Right atrium auricular region (tissue), 2 donors: ENCODE measurements around the gene CD244. TPM values are rescaled to one million over a fixed set of nuclear protein-coding genes. Genes with fewer than 3 reads are reported as not detected.

ENCODE experiments used
- DNase-seq: peaks from one replicate; pipeline ENCODE4 v3.0.0-alpha.2; 2019; ENCODE audit warnings: low spot score
- H3K27ac ChIP-seq, 2 donors: fragments of 200-600 bp; sonication (generic); 1 replicate in 1 of 2; 2 replicates in 1 of 2; pipeline ENCODE4 v1.5.1; 2016 to 2019
- H3K27me3 ChIP-seq, 2 donors: fragments of 200-600 bp; sonication (generic); one replicate each; pipeline versions ENCODE4 v1.5.1 to v1.6.0; 2017 to 2019
- H3K36me3 ChIP-seq: fragments of 200-600 bp; sonication (generic); one replicate; pipeline ENCODE4 v1.5.1; 2016
- H3K4me1 ChIP-seq, 2 donors: fragments of 200-600 bp; sonication (generic); one replicate each; pipeline versions ENCODE4 v1.5.1 to v1.6.0; 2017 to 2019
- H3K4me3 ChIP-seq, 2 donors: fragments of 200-600 bp; sonication (generic); 1 replicate in 1 of 2; 2 replicates in 1 of 2; pipeline ENCODE4 v1.5.1; 2017 to 2019; ENCODE audit warnings: mild to moderate bottlenecking in 1 of 2, moderate library complexity in 1 of 2
- H3K9me3 ChIP-seq, 2 donors: fragments of 200-600 bp; sonication (generic); one replicate each; pipeline ENCODE4 v1.5.1; 2019
- CTCF ChIP-seq, 2 donors: fragments of 200-600 bp; sonication (generic); IDR thresholded peaks; one replicate each; pipeline ENCODE4 v1.5.1; 2019; ENCODE audit warnings: antibody characterized with exemption in 2 of 2
- total RNA-seq, 2 donors: library from RNA; depleted of rRNA; stranded (reverse); fragments of >200 nt; gene quantifications; one replicate each; pipeline ENCODE4 v1.1.0, GENCODE V29; 2016

Gene CD244
- total RNA-seq, 2 donors from 2014 or later = 0.41 to 0.86 TPM

GRCh38 chr1:160830321-160831153 is 32.1 kb downstream of the CD244 start:
- H3K27me3 ChIP-seq = no peaks in the 10 kb centered on the region
- H3K4me3 ChIP-seq = no peak overlapping the region
- no peaks in the 10 kb centered on the region for H3K4me1 ChIP-seq
- H3K36me3 ChIP-seq = no peaks in the 10 kb centered on the region
- no peaks in the 10 kb centered on the region for H3K9me3 ChIP-seq
- H3K27ac ChIP-seq = no peak overlapping the region
- peak; percentile 22 to 60 for TF ChIP-seq CTCF (IDR thresholded peaks at IDR 0.05)
- no peak for DNase-seq

GRCh38 chr1:160829766-160830165 is 32.9 kb downstream of the CD244 start:
- Histone ChIP-seq H3K4me1 (no peaks in the 10 kb centered on the region), H3K9me3 (no peaks in the 10 kb centered on the region)

GRCh38 chr1:160827418-160827817 is 35.3 kb downstream of the CD244 start:
- TF ChIP-seq CTCF (IDR thresholded peaks at IDR 0.05) = no peak
- Histone ChIP-seq H3K4me3 (no peak overlapping the region), H3K27me3 (no peaks in the 10 kb centered on the region), H3K36me3 (no peaks in the 10 kb centered on the region), H3K4me1 (no peaks in the 10 kb centered on the region), H3K9me3 (no peaks in the 10 kb centered on the region), H3K27ac (no peak overlapping the region)
- DNase-seq = no peak

More at GRCh38 chr1:160829766-160830165, 32.9 kb downstream of the CD244 start:
- Histone ChIP-seq H3K27me3 (no peaks in the 10 kb centered on the region), H3K4me3 (no peak overlapping the region), H3K36me3 (no peaks in the 10 kb centered on the region), H3K27ac (no peak overlapping the region)
- no peak for TF ChIP-seq CTCF (IDR thresholded peaks at IDR 0.05)
- no peak for DNase-seq

- H3K27ac ChIP-seq = no peak overlapping the region
- no peaks in the 10 kb centered on the region for H3K27me3 ChIP-seq
- H3K9me3 ChIP-seq = no peaks in the 10 kb centered on the region
- no peaks in the 10 kb centered on the region for H3K4me1 ChIP-seq
- no peak overlapping the region for H3K4me3 ChIP-seq
- no peak for DNase-seq
- no peak for TF ChIP-seq CTCF (IDR thresholded peaks at IDR 0.05)
- H3K36me3 ChIP-seq = no peaks in the 10 kb centered on the region
Measured at GRCh38 chr1:160826546-160826945, 36.1 kb downstream of the CD244 start.

- no peaks in the 10 kb centered on the region for H3K4me1 ChIP-seq
- no peak for DNase-seq
- no peaks in the 10 kb centered on the region for H3K27me3 ChIP-seq
- no peak overlapping the region for H3K27ac ChIP-seq
- no peaks in the 10 kb centered on the region for H3K36me3 ChIP-seq
- H3K4me3 ChIP-seq = no peak overlapping the region
- no peak for TF ChIP-seq CTCF (IDR thresholded peaks at IDR 0.05)
- H3K9me3 ChIP-seq = no peaks in the 10 kb centered on the region
Measured at GRCh38 chr1:160823296-160823695, 39.4 kb downstream of the CD244 start.

GRCh38 chr1:160821627-160822026 is 41.1 kb downstream of the CD244 start:
- no peaks in the 10 kb centered on the region for H3K36me3 ChIP-seq
- no peaks in the 10 kb centered on the region for H3K4me1 ChIP-seq
- no peaks in the 10 kb centered on the region for H3K27me3 ChIP-seq
- no peak for DNase-seq
- no peak for TF ChIP-seq CTCF (IDR thresholded peaks at IDR 0.05)
- H3K27ac ChIP-seq = no peak overlapping the region
- no peaks in the 10 kb centered on the region for H3K9me3 ChIP-seq
- H3K4me3 ChIP-seq = no peak overlapping the region
